GM19193 (cell line): ENCODE measurements around the gene BUB1.
A peak's percentile ranks its signal among the peaks of the same experiment; 100 is the strongest.

Experiments used
- POLR2A ChIP-seq: IDR thresholded peaks from 4 replicates; pipeline ENCODE4 v1.6.1; 2011; ENCODE audit not compliant: insufficient read depth, insufficient read length; ENCODE audit errors: extremely low read depth

BUB1 gene

DNA sequence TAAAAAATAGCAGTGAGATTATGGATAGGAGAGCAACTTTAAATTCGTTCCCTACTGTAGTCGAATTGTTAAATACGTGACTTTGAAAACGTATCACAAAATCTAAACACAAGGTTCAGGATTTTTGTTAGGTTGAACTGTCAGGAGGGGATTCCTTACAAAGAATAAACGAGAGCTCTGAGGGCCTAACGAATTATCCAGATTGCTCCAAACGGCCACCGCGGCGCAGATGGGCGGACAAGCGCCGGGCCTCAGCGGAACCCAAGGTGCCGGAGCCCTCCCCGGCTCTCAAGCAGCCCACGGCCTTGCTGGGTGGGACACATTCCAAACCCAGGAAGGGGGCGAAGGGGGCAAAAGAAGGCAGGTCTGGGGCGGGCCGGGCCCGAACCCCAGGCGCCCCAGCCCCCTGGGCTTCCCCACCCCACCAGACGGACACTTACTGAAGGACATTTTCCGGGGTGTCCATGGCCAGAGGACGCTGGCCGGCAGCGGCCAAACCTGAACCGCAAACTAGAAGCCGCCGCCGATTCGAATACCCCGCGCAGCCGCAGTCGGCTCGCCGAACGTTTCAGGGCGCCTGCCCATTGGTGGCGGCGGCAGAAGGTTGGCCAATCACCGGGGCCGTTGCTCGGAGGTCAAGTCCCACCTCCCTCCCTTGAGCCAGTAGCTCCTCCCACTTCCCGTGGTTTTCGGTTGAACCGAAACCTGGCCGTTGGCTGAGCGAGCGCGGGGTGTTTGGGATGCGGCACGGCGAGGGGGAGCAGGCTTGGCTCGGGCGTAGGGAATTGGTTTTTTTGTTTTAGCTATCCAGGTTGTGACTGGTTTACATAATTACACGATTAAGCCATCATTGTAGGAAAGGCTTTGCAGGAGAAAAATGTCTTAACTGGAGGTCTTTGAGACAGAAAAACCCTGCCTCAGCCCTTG lies at the start of gene BUB1:
Gene BUB1, minus strand, starts transcription at position 534 of the 927 bp plus-strand sequence. Its CDS starts 68 bp downstream, at position 466.
- peak; percentile 85 for TF ChIP-seq POLR2A

DNA sequence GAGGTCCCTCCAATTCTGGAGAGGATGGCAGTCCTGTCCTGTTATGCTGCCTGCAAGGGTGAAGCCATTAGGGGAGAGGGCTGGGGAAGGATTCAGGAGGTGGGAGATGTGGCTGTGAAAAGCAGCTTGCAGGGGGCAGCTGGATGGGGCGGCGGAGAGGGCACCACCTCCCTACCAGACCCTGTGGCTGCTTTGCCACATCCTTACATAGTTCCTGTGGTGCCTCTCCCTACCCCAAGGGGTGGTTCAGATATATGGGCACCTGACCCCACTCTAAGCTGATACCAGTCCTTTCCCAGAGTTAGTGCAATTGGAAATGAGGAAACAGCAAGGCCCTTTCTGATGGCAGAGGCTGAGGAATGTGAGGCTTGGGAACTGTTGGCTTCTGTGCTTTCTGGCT lies 48.4 kb upstream of the BUB1 start:
- no peak for TF ChIP-seq POLR2A

DNA sequence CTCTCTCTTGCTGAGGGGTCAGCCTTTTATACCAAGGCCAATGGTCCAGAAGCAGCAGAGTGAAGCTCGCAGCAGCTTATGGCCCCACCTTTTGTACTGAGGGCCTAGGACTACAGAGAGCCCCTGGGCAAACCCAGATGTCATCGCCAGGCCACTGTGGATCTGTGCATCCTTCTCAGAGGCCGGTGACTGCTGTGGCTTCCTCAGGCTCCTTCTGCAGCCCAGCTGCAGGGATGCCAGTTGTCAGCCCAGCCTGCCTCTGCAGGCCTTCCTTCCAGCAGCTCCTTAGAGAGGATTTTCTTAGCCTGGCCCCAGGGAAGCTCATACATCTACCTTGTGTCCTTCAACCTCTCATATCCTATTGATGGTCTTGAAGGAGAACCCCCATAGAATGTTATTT lies 48.0 kb upstream of the BUB1 start:
- no peak for TF ChIP-seq POLR2A

DNA sequence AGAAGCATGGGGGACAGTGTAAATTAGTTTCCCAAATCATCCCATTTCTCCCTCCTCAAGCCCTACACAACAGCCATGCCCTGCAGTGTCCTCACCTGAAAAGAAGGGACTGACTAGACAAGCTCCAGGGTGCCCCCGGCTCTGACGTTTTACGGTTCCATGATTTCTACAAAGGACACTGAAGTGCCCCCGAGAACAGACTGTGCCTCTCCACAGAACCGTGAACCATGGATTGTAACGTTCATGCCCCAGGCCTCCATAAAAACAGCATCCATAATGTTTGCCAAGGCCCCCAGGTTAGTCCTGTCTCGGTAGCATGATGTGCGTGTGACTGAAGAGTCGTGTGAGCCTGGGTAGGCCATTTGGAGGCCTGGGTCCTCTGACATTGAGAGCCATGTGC lies 47.5 kb upstream of the BUB1 start:
- TF ChIP-seq POLR2A: no peak

DNA sequence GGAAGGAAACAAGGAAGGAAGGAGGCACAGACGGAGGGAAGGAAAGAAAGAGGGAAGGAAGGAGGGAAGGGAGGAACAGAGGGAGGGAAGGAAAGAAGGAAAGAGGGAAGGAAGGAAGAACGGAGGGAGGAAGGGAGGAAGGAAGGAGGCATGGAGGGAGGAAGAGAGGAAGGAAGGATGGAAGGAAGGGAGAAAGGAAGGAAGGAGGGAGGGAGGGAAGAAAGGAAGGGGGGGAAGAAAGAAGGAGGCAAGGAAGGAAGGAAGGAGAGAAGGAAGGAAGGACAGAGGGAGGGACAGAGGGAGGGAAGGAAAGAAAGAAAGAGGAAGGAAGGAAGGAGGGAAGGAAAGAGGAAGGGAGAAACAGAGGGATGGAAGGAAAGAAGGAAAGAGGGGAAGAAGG lies 47.0 kb upstream of the BUB1 start:
- TF ChIP-seq POLR2A: no peak

DNA sequence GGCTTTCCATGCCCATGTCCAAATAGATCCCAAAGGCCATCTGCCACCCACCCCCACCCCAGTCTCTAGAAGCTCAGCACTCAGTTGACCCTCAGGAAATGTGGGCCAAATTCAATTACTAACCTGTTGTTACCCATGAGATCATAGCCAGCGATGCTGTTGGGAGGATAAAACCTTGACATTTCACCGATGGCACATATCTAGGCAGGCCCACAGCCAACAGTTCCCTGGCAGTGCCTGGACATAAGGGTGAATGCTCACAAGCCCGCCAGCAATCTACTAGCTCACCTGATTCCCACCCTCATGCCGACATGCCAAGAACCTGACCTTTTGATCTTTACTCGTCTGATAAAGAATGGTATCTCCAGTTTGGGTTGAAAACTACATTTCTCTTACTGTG lies 42.7 kb upstream of the BUB1 start:
- no peak for TF ChIP-seq POLR2A

DNA sequence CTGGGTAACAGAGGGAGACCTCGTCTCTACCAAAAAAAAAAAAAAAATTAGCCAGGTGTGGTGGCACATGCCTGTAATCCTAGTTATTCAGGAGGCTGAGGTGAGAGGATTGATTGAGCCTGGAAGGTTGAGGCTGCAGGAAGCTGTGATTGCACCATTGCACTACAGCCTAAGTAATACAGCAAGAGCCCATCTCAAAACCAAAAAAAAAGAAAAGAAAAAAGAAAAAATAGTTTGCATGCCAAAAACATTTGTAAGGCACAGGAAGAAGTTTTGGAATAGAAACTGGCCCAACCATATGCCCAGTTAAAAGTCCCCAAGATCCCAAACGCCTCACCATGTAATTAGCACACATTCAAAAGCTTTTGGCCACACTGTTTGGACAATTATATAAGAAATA lies 41.1 kb upstream of the BUB1 start:
- no peak for TF ChIP-seq POLR2A

DNA sequence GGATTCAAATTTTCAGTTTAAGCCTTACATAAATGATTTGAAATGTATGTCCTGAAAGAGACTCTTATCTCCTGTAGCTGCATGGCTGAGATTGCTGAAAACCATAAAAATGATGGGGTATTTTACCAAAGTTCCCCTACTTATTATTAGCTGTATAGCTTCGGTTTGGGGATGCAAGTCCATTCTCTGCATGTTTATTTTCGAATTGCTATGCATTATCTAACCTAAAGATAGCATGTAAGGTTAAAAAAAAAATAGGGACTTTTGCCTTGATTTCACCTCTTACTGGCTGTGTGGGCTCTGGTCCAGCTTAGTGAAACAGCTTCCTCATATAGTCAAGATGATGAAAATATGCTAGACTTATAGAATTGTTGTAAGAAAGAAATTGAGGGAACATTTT lies 40.5 kb upstream of the BUB1 start:
- TF ChIP-seq POLR2A: no peak

DNA sequence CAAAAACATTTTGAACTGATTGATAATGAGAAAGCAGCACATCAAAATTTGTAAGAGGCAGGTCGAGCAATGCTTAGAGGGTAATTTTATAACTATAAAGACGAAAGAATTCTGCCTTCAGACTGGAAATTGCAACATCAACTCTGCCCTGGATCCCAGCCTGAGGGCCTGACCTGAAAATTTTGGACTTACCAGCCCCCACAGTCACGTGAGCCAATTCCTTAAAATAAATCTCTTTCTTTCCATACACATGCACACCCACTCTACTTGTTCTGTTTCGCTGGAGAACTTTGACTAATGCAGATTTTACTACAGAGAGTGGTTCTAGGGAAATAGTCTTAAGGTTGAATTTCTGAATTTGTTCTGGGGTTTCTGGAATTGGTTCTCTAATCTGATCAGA lies 39.9 kb upstream of the BUB1 start:
- TF ChIP-seq POLR2A: no peak

DNA sequence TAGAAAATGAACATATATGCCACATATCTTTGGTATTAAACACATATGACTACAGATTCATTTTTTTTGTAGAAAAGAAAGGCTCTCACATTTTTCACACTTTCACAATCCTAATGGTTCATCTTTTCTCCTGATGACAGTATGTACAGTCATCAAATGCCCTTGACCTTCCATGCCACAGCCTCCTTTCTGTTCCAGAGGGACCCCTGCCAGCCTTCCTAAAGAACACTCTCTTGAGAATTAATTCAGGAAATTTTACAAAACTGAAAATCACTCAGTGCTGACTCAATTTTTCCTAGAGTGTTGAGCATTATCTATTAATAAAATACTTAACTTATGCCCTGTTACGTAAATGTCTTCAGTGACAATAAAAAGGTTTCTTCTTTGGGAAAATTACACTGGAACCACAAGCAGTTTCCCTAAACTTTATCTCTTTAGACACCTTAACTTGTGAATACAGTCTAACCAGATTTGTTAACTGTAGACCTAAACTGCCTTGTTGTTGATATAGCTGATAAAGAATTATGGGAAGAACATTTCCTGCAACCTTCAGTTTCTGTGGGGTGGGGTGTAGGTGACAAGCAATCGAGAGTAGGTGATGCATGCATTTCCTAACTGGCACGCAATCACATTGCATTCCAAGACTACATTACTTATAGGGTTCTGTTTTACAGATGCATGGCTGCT lies 39.2 kb upstream of the BUB1 start:
- no peak for TF ChIP-seq POLR2A

DNA sequence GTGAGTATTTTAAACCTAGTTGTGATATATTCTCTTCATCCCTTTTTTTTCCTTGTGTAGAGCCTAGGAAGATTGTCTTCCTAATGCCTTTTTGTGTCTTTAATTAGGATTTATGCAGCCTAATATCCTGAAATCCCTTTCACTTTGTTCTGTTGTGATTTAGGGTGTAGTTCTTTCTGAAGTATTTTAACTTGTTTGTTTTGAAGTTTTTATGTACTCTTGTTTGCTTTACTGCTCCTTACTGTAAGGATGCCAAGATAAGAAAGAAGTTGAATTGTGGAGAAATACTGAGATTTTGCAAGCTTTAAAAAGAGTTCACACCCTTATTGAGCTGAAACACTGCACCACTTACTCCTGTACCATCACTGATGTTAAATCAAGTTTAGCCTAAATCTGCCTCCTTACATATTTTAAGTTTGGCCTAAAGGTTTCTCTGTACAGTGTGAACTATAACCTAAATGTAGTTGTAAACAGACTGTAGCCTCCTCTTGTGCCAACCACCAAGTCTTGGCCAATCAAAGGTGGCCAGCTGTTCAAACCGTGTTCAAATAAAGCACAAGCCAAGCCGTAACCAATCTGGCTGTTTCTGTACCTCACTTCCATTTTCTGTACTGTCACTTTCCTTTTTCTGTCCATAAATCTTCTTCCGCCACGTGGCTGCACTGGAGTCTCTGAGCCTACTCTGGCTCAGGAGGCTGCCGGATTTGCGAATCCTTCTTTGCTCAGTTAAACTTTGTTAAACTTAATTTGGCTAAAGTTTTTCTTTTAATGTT lies 36.8 kb upstream of the BUB1 start:
- no peak for TF ChIP-seq POLR2A

DNA sequence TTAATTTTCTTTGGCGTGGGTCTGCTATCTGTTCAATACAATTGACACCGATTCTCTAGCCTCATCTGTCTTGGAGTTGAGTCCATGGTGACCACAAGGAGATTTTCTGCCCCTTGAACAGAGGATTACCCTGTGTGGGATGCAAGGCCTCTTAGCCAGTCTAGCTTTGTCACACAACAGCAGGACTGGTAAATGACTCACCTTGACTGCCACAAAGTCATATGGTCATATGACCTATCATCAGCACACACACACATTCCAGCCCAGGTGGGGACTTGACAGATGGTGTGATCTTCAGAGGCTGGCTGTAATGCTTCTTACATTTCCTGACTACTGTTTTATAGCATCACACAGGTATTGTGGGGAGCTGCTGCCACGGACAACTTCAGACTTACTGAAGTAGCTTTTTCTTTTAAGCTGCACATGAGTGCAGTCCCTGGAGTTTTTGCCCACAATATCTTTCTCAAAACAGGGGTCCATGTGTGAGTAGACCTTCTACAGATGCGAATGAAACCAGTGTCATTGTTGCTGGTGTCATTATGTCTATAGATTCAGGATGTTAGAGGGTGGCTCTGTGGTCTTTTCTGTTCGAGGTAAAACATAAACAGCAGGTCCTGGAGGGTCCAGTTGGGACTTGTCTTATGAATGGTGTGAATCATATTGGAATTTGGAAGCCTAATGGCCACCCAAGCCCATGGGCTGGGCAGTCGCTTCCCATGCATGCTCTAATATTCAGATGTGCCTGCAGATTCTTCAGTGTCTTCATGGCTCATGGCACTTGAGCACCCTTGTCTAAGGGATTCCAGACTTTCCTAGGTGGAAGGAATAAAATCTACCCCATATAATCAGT lies 35.9 kb upstream of the BUB1 start:
- TF ChIP-seq POLR2A: no peak

DNA sequence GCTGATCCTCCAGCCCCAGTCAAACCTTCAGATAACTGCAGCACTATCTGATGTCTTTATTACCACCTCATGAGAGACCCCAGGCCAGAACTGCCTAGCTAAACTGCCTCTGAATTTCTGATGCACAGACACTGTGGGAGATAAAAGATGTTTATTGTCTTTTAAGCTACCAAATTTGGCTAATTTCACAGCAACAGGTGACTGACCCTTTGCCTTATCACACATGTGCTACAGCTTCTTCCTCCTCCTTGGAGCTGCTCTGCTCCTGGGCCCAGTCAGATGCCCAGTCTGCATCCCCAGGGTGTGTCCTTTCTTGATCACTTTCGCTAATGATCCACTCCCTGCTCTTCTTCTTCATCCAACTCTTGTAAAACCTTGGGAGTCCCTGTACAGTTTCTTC lies 34.9 kb upstream of the BUB1 start:
- no peak for TF ChIP-seq POLR2A

DNA sequence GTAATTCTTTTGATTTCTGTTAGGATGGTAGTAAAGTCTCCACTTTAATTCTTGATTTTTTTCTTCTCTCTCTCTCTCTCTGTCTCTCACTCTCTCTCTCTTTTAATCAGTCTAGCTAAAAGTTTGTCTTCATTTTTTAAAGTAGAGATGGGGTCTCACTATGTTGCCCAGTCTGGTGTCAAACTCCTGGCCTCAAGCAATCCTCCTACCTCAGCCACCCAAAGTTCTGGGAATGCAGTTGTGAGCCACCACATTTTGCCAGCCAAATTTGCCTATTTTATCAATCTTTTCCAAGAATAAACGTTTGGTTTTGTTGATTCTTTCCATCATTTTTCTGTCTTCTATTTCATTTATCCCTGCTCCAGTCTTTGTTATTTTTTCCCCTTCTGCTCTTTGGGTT lies 30.6 kb upstream of the BUB1 start:
- no peak for TF ChIP-seq POLR2A
